Measurements from ENCODE around the gene MDC1. TPM values are rescaled to one million over a fixed set of nuclear protein-coding genes. Genes with fewer than 3 reads are reported as not detected.

MDC1 gene
- polyA plus RNA-seq, 1 donor from 2014 or later: 8.1 TPM

GRCh38 chr6:30651143-30651542 is 65.9 kb downstream of the MDC1 start:
- no peaks in the 10 kb centered on the region for H3F3A ChIP-seq (ENCODE audit: insufficient read depth, low read length, poor library complexity, severe bottlenecking)
- H3K27me3 ChIP-seq (ENCODE audit: insufficient read depth, low read depth, low read length): no peaks in the 10 kb centered on the region
- TF ChIP-seq SMC3 (conservative IDR thresholded peaks at IDR 0.05; ENCODE audit: poor library complexity): no peak
- TF ChIP-seq POLR2AphosphoS5 (IDR thresholded peaks at IDR 0.05): no peak
- TF ChIP-seq RAD21 (conservative IDR thresholded peaks at IDR 0.05): no peak
- TF ChIP-seq MXI1 (conservative IDR thresholded peaks at IDR 0.05; ENCODE audit: poor library complexity, severe bottlenecking): no peak
- no peak for TF ChIP-seq TAF1 (IDR thresholded peaks at IDR 0.05; ENCODE audit: low read depth)
- no peak for TF ChIP-seq CTCF (IDR thresholded peaks at IDR 0.05; ENCODE audit: poor library complexity, severe bottlenecking)
- no peak for TF ChIP-seq EZH2 (IDR thresholded peaks at IDR 0.05; ENCODE audit: borderline replicate concordance, insufficient read depth, low read length, poor library complexity, severe bottlenecking)
- TF ChIP-seq REST (IDR thresholded peaks at IDR 0.05; ENCODE audit: borderline replicate concordance): no peak
- TF ChIP-seq EP300 (conservative IDR thresholded peaks at IDR 0.05; ENCODE audit: poor library complexity, severe bottlenecking): no peak
- H3K27ac ChIP-seq (ENCODE audit: low read length): no peak overlapping the region
- H3K9me3 ChIP-seq (ENCODE audit: low read length): no peaks in the 10 kb centered on the region
- no peak overlapping the region for H2AFZ ChIP-seq (ENCODE audit: low read depth, low read length)
- H3K9me2 ChIP-seq (ENCODE audit: insufficient read depth, low read length): no peaks in the 10 kb centered on the region
- H3K79me2 ChIP-seq (replicated peaks; ENCODE audit: insufficient read depth, low read length): peaks cover 16% of the 10 kb centered on the region
- H3K9ac ChIP-seq (ENCODE audit: low read length): no peak overlapping the region
- H3K36me3 ChIP-seq (ENCODE audit: insufficient read depth, low read length): no peaks in the 10 kb centered on the region
- no peak overlapping the region for H3K4me2 ChIP-seq (ENCODE audit: low read length)
- H3K4me3 ChIP-seq (ENCODE audit: low read length): no peak overlapping the region
- no peaks in the 10 kb centered on the region for H4K20me1 ChIP-seq (ENCODE audit: insufficient read depth)

Small RNA genes lying within 50 kb of the gene (small RNA-seq; reads per million reads assigned to genes)
- gene RF00019: 0 to 1.2 (median 0) reads per million in 3 experiments
- 0 reads per million in 3 experiments for gene RN7SL353P

Other genes with a start within 250 kb of the MDC1 start
- gene HLA-E, start 227.8 kb downstream of the MDC1 start, polyA plus RNA-seq: 0.14 and 0.51 TPM in 2 replicates
- 32.1 and 38.9 TPM in 2 replicates for gene GNL1, start 160.8 kb downstream of the MDC1 start, polyA plus RNA-seq
- 11.7 and 13.0 TPM in 2 replicates for gene PRR3, start 160.0 kb downstream of the MDC1 start, polyA plus RNA-seq
- gene ABCF1, start 145.8 kb downstream of the MDC1 start, polyA plus RNA-seq: 17.6 and 19.5 TPM in 2 replicates
- 13.7 and 18.8 TPM in 2 replicates for gene PPP1R10, start 100.0 kb downstream of the MDC1 start, polyA plus RNA-seq
- 77.7 and 106 TPM in 2 replicates for gene MRPS18B, start 99.4 kb downstream of the MDC1 start, polyA plus RNA-seq
- 54.9 and 70.4 TPM in 2 replicates for gene ATAT1, start 90.4 kb downstream of the MDC1 start, polyA plus RNA-seq
- 8.5 and 12.4 TPM in 2 replicates for gene C6orf136, start 70.1 kb downstream of the MDC1 start, polyA plus RNA-seq
- 29.1 and 31.9 TPM in 2 replicates for gene DHX16, start 44.3 kb downstream of the MDC1 start, polyA plus RNA-seq
- gene PPP1R18, start 30.6 kb downstream of the MDC1 start, polyA plus RNA-seq: 50.6 and 55.1 TPM in 2 replicates
- 7.1 and 7.5 TPM in 2 replicates for gene NRM, start 26.3 kb downstream of the MDC1 start, polyA plus RNA-seq
- 711 and 792 TPM in 2 replicates for gene TUBB, start 3.1 kb upstream of the MDC1 start, polyA plus RNA-seq
- 72.7 and 84.7 TPM in 2 replicates for gene FLOT1, start 25.4 kb upstream of the MDC1 start, polyA plus RNA-seq
- 1.3 and 3.0 TPM in 2 replicates for gene IER3, start 27.3 kb upstream of the MDC1 start, polyA plus RNA-seq
- gene DDR1, start 167.2 kb upstream of the MDC1 start, polyA plus RNA-seq: 196 and 250 TPM in 2 replicates
- gene GTF2H4, start 190.9 kb upstream of the MDC1 start, polyA plus RNA-seq: 87.7 and 101 TPM in 2 replicates
- 93.4 and 125 TPM in 2 replicates for gene VARS2, start 197.0 kb upstream of the MDC1 start, polyA plus RNA-seq
- not detected in 2 replicates for gene SFTA2, start 214.9 kb upstream of the MDC1 start, polyA plus RNA-seq
- not detected in 2 replicates for gene MUCL3, start 223.7 kb upstream of the MDC1 start, polyA plus RNA-seq

Data from neural cell (in vitro differentiated cells).